Measurements from ENCODE around the gene CALU.

The CALU gene

DNA sequence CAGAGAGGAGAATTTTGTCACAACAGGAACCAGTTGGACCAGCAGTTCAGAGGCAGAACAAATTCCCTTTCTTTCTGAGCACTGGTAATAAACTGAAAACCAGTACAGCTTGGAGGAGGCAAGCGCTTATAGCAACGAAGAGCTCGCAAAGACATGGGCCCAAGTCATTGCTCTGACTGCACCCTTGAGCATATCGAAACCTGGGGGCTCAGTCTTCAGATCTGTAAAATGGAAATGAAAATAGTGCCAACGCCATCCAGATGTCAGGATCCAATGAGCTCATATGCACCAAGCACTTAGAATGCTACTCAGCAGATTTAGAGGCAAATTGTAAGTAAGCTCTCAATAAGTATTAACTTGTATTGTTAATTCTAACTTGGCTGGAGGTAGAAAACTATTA is 14.4 kb upstream of the CALU start:
- no peaks in the 10 kb centered on the region for H3K36me3 ChIP-seq (ENCODE audit: control insufficient read depth in 2 of 2, insufficient read depth in 2 of 2, low read length in 2 of 2)
- H3K27ac ChIP-seq (ENCODE audit: low read length): no peak overlapping the region
- no peaks in the 10 kb centered on the region for H3K9me3 ChIP-seq (ENCODE audit: control insufficient read depth in 2 of 2, low read length in 2 of 2)
- H3K4me3 ChIP-seq (ENCODE audit: low read length in 2 of 2): no peak overlapping the region
- no peaks in the 10 kb centered on the region for H3K4me1 ChIP-seq (ENCODE audit: control insufficient read depth, insufficient read depth, low read length)
- no peaks in the 10 kb centered on the region for H3K27me3 ChIP-seq (ENCODE audit: control insufficient read depth in 1 of 2, insufficient read depth in 2 of 2, low read length in 2 of 2)
- no peak overlapping the region for H3K9ac ChIP-seq (ENCODE audit: low read length in 2 of 2)

DNA sequence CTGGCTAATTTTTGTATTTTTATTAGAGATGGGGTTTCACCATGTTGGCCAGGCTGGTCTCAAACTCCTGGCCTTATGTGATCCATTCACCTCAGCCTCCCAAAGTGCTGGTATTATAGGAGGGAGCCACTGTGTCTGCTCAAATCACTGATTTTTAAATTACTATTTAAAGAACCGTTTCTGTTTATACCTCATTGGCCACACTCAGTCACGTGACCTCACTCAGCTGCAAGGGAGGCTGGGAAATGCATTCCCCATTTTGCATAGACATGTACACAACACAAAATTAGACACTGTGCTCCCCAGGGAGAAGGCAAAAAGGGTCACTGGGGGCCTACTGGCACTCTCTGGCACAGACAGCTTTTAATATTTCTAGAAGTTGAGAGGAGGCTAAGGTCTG is 13.6 kb upstream of the CALU start:
- no peaks in the 10 kb centered on the region for H3K27me3 ChIP-seq (ENCODE audit: control insufficient read depth in 1 of 2, insufficient read depth in 2 of 2, low read length in 2 of 2)
- H3K4me3 ChIP-seq (ENCODE audit: low read length in 2 of 2): no peak overlapping the region
- H3K27ac ChIP-seq (ENCODE audit: low read length): no peak overlapping the region
- no peak overlapping the region for H3K9ac ChIP-seq (ENCODE audit: low read length in 2 of 2)
- no peaks in the 10 kb centered on the region for H3K4me1 ChIP-seq (ENCODE audit: control insufficient read depth, insufficient read depth, low read length)
- no peaks in the 10 kb centered on the region for H3K36me3 ChIP-seq (ENCODE audit: control insufficient read depth in 2 of 2, insufficient read depth in 2 of 2, low read length in 2 of 2)
- no peaks in the 10 kb centered on the region for H3K9me3 ChIP-seq (ENCODE audit: control insufficient read depth in 2 of 2, low read length in 2 of 2)

DNA sequence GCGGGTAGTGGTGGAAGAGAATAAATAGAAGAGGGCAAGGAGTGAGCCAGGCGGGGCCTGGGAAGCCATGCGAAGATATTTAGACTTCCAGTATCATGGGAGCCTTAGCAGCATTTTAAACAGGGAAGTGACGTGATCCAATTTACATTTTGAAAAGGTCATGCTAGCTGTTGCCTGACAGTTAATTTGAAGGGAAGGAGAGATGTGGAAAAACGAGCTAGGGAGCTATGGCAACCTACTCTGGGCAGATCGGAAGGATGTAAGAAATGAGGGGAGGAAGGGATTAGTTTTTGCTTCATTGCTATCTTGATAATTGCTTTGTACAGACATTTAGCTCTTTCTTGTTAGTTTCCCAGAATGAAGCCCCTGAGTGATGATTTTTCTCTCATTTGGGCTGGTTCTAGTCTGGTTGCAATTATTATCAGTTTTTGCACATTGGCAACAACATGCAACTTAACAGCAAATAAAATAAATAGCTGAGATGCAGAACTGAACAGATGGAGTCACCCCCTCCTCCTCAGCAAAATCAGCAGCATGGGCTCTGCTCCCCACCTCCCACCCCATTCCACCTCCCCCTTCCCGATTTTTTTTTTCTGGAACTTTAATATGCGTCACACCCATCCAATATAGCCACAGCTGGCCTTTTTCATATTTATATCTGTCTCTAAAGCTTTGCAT is 13.0 kb upstream of the CALU start:
- Histone ChIP-seq H3K27ac (ENCODE audit: low read length) (no peak overlapping the region), H3K4me3 (ENCODE audit: low read length in 2 of 2) (no peak overlapping the region), H3K4me1 (ENCODE audit: control insufficient read depth, insufficient read depth, low read length) (no peaks in the 10 kb centered on the region), H3K9me3 (ENCODE audit: control insufficient read depth in 2 of 2, low read length in 2 of 2) (no peaks in the 10 kb centered on the region), H3K27me3 (ENCODE audit: control insufficient read depth in 1 of 2, insufficient read depth in 2 of 2, low read length in 2 of 2) (no peaks in the 10 kb centered on the region), H3K36me3 (ENCODE audit: control insufficient read depth in 2 of 2, insufficient read depth in 2 of 2, low read length in 2 of 2) (no peaks in the 10 kb centered on the region), H3K9ac (ENCODE audit: low read length in 2 of 2) (no peak overlapping the region)

DNA sequence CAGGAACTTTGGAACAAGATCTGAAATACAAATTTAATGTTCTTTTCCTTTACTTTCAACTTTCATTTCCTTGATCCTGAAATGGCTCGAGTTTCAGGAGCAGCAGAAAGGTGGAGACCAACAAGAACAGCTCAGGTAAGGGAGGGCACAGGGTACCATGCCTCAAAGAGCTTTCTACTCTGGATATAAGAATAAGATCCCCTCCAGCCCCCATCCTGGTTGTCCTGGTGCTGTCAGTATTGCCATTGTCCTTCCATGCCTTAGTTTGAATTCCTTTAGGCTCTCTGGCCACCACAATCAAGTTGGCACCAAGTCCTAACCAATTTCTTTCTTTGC is 12.5 kb upstream of the CALU start:
- Histone ChIP-seq H3K4me3 (ENCODE audit: low read length in 2 of 2) (no peak overlapping the region), H3K9me3 (ENCODE audit: control insufficient read depth in 2 of 2, low read length in 2 of 2) (no peaks in the 10 kb centered on the region), H3K27ac (ENCODE audit: low read length) (no peak overlapping the region), H3K36me3 (ENCODE audit: control insufficient read depth in 2 of 2, insufficient read depth in 2 of 2, low read length in 2 of 2) (no peaks in the 10 kb centered on the region), H3K27me3 (ENCODE audit: control insufficient read depth in 1 of 2, insufficient read depth in 2 of 2, low read length in 2 of 2) (no peaks in the 10 kb centered on the region), H3K9ac (ENCODE audit: low read length in 2 of 2) (no peak overlapping the region), H3K4me1 (ENCODE audit: control insufficient read depth, insufficient read depth, low read length) (no peaks in the 10 kb centered on the region)

DNA sequence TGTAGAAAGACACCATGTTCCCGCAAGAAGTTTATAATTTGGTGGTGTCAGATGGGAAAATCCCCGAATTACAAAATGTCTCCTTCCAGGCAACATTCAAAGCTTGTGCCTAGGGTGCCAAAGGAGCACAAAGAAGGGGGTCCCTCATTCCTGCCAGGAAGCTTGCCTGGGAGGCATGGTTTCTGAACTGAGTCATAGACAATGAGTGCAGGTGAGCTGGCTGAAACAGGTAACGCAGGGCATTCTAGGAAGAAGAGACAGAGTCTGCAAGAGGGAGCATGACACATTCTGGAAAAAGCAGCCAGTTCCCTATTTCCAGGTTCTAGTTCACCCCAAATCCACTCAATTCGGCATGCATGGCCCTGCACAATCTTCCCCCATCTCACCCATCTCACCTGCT is 11.9 kb upstream of the CALU start:
- H3K4me3 ChIP-seq (ENCODE audit: low read length in 2 of 2): no peak overlapping the region
- no peaks in the 10 kb centered on the region for H3K36me3 ChIP-seq (ENCODE audit: control insufficient read depth in 2 of 2, insufficient read depth in 2 of 2, low read length in 2 of 2)
- H3K9ac ChIP-seq (ENCODE audit: low read length in 2 of 2): no peak overlapping the region
- H3K27ac ChIP-seq (ENCODE audit: low read length): no peak overlapping the region
- no peaks in the 10 kb centered on the region for H3K9me3 ChIP-seq (ENCODE audit: control insufficient read depth in 2 of 2, low read length in 2 of 2)
- H3K27me3 ChIP-seq (ENCODE audit: control insufficient read depth in 1 of 2, insufficient read depth in 2 of 2, low read length in 2 of 2): no peaks in the 10 kb centered on the region
- H3K4me1 ChIP-seq (ENCODE audit: control insufficient read depth, insufficient read depth, low read length): no peaks in the 10 kb centered on the region

DNA sequence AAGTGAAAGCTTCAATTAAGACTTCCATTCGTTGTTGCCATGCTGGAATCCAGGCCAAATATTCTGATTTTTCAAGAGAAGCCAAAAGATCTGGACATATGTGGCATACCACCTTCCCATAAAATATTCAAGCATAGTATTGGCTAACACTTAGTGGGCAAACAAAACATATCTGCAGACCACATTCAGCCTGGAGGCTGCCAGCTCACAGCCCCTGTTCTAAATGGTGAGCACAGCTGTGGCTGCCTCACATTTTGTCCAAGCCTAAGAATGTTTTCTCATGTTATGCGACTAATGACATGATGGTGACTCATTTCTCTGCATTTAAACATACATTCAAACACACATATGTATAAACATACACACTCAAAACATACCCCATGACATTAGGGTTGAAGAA is 10.6 kb upstream of the CALU start:
- Histone ChIP-seq H3K4me1 (ENCODE audit: control insufficient read depth, insufficient read depth, low read length) (no peaks in the 10 kb centered on the region), H3K27me3 (ENCODE audit: control insufficient read depth in 1 of 2, insufficient read depth in 2 of 2, low read length in 2 of 2) (no peaks in the 10 kb centered on the region), H3K9me3 (ENCODE audit: control insufficient read depth in 2 of 2, low read length in 2 of 2) (no peaks in the 10 kb centered on the region), H3K9ac (ENCODE audit: low read length in 2 of 2) (no peak overlapping the region), H3K4me3 (ENCODE audit: low read length in 2 of 2) (no peak overlapping the region), H3K27ac (ENCODE audit: low read length) (no peak overlapping the region), H3K36me3 (ENCODE audit: control insufficient read depth in 2 of 2, insufficient read depth in 2 of 2, low read length in 2 of 2) (no peaks in the 10 kb centered on the region)

DNA sequence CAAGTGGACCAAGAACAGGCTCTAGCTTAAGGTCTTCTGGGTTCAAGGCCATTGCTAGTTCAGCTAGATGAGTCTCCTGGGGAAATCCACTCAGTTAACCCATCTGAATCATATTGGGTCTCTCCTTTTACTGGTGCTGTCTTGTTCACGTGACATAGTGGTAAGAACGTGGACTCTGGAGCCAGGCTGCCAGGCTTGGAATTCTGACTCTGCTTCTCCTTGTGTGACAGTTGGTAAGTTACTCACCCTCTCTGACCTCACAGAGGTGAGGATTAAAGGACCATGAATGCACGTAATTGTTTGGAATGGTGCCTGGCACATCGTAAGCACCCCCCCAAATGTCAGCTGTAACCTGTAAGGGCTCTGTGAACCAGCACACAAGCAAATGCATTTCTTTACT is 9.7 kb upstream of the CALU start:
- Histone ChIP-seq H3K4me3 (ENCODE audit: low read length in 2 of 2) (no peak overlapping the region), H3K27ac (ENCODE audit: low read length) (no peak overlapping the region), H3K27me3 (ENCODE audit: control insufficient read depth in 1 of 2, insufficient read depth in 2 of 2, low read length in 2 of 2) (no peaks in the 10 kb centered on the region), H3K36me3 (ENCODE audit: control insufficient read depth in 2 of 2, insufficient read depth in 2 of 2, low read length in 2 of 2) (no peaks in the 10 kb centered on the region), H3K4me1 (ENCODE audit: control insufficient read depth, insufficient read depth, low read length) (no peaks in the 10 kb centered on the region), H3K9me3 (ENCODE audit: control insufficient read depth in 2 of 2, low read length in 2 of 2) (no peaks in the 10 kb centered on the region), H3K9ac (ENCODE audit: low read length in 2 of 2) (no peak overlapping the region)

DNA sequence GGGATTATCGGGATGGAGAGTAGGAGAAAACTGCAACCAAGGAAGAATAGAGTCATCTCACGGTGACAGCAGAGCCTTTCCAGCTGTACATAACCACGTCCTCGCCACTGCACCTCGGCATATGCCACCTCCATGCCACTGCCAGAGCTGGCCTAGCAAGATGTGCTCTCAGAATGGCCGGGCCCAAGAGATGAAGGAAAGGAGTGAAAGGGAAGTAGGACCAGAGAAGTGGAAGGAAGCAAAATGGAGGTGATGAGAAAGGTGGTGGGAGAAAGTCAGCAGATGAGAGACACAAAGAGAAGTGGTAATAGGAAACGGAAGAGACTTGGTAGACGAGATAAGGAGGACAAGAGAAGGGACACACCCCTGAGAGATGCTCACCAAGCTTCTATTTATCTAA is 8.0 kb upstream of the CALU start:
- Histone ChIP-seq H3K27me3 (ENCODE audit: control insufficient read depth in 1 of 2, insufficient read depth in 2 of 2, low read length in 2 of 2) (no peaks in the 10 kb centered on the region), H3K4me1 (ENCODE audit: control insufficient read depth, insufficient read depth, low read length) (no peaks in the 10 kb centered on the region), H3K36me3 (ENCODE audit: control insufficient read depth in 2 of 2, insufficient read depth in 2 of 2, low read length in 2 of 2) (no peaks in the 10 kb centered on the region), H3K9me3 (ENCODE audit: control insufficient read depth in 2 of 2, low read length in 2 of 2) (no peaks in the 10 kb centered on the region), H3K4me3 (ENCODE audit: low read length in 2 of 2) (no peak overlapping the region), H3K9ac (ENCODE audit: low read length in 2 of 2) (no peak overlapping the region), H3K27ac (ENCODE audit: low read length) (no peak overlapping the region)

DNA sequence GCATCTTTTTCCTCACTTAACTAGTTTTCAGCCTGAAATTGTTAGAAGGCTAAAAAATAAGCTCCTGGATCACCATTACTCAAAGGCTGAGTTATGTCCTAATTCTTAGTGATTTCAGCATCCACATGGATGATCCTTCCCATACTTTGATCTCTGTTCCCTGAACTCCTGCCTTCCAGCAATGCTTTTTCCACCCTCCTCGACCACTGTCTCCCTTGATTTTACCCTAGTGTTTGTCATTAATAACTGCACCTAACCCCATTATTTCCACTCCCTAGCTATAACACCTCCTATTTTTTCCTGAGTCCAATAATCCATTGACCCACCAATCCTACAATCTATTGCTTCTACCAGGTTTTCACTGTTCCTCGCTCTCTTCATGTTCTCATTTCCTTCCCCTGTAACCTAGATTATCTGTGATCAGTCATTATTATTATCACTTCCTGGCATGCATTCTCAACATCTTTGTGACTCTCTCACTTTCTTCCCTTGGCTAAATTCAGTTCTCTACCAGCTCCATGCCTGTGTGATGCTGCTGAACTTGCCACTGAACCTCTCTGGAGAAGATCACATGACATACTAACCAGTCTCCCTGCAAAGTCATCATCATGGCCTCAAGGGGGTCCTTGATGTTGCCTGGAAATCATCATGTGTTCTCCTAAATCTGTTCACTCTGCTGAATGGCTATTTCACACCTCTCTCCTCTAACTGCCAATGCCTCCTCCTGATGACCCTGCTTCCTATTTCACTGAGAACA is 6.5 kb upstream of the CALU start:
- Histone ChIP-seq H3K9ac (ENCODE audit: low read length in 2 of 2) (no peak overlapping the region), H3K27me3 (ENCODE audit: control insufficient read depth in 1 of 2, insufficient read depth in 2 of 2, low read length in 2 of 2) (no peaks in the 10 kb centered on the region), H3K4me3 (ENCODE audit: low read length in 2 of 2) (no peak overlapping the region), H3K36me3 (ENCODE audit: control insufficient read depth in 2 of 2, insufficient read depth in 2 of 2, low read length in 2 of 2) (no peaks in the 10 kb centered on the region), H3K27ac (ENCODE audit: low read length) (no peak overlapping the region), H3K4me1 (ENCODE audit: control insufficient read depth, insufficient read depth, low read length) (no peaks in the 10 kb centered on the region), H3K9me3 (ENCODE audit: control insufficient read depth in 2 of 2, low read length in 2 of 2) (no peaks in the 10 kb centered on the region)

DNA sequence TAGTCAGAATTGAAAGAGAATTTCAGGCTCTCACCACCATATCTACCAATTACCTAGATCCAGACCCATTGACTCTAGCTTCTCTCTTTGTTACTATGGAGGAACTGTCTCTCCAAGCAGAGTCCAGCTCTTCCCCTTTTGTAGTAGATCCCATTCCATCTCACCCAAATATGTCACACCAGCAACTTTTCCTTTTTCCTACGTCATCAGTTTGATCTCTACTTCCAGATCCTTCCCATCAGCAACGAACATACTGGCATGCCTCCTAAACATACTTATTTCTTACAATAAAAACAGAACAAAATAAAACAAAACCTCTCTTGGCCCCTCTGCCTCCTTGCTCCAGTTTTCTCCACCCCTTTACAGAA is 5.9 kb upstream of the CALU start:
- H3K36me3 ChIP-seq (ENCODE audit: control insufficient read depth in 2 of 2, insufficient read depth in 2 of 2, low read length in 2 of 2): no peaks in the 10 kb centered on the region
- peaks cover under 1% of the 10 kb centered on the region for H3K4me1 ChIP-seq (ENCODE audit: control insufficient read depth, insufficient read depth, low read length)
- H3K9me3 ChIP-seq (ENCODE audit: control insufficient read depth in 2 of 2, low read length in 2 of 2): no peaks in the 10 kb centered on the region
- H3K4me3 ChIP-seq (ENCODE audit: low read length in 2 of 2): no peak overlapping the region
- no peak overlapping the region for H3K9ac ChIP-seq (ENCODE audit: low read length in 2 of 2)
- no peaks in the 10 kb centered on the region for H3K27me3 ChIP-seq (ENCODE audit: control insufficient read depth in 1 of 2, insufficient read depth in 2 of 2, low read length in 2 of 2)
- H3K27ac ChIP-seq (ENCODE audit: low read length): no peak overlapping the region

DNA sequence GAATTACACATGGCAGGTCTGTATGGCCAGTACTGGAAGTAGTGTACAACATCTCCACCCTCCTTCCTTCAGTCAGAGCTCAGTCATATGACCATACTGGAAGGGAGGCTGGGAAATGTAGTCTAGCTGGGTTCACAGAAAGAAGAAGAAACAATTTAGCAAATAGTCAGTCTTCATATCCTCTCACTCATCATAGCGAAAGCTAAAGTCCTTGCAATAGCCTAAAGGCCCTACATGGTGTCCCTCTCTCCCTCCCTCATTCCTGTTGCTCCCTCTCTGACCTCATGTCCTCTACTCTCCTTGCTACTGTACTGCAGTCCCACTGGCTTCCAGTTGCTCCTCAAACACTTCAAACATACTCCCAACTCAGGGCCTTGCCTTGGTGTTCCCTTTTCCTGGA is 4.3 kb upstream of the CALU start:
- Histone ChIP-seq H3K27me3 (ENCODE audit: control insufficient read depth in 1 of 2, insufficient read depth in 2 of 2, low read length in 2 of 2) (no peaks in the 10 kb centered on the region), H3K27ac (ENCODE audit: low read length) (no peak overlapping the region), H3K4me1 (ENCODE audit: control insufficient read depth, insufficient read depth, low read length) (peaks cover 4% of the 10 kb centered on the region), H3K4me3 (ENCODE audit: low read length in 2 of 2) (no peak overlapping the region), H3K9ac (ENCODE audit: low read length in 2 of 2) (no peak overlapping the region), H3K9me3 (ENCODE audit: control insufficient read depth in 2 of 2, low read length in 2 of 2) (no peaks in the 10 kb centered on the region), H3K36me3 (ENCODE audit: control insufficient read depth in 2 of 2, insufficient read depth in 2 of 2, low read length in 2 of 2) (no peaks in the 10 kb centered on the region)
